Kidney (tissue), 14 donors: ENCODE data around the gene NFKBIZ. TPM values are rescaled to one million over a fixed set of nuclear protein-coding genes. Genes with fewer than 3 reads are reported as not detected.

ENCODE experiments used
- DNase-seq, 5 donors: peaks; one replicate each; pipeline ENCODE4 v3.0.0-alpha.2; 2013 to 2020
- FAIRE-seq: peaks from 2 replicates; lab custom pipeline; 2012; peaks lifted over from hg19 to GRCh38; lab: Jason Lieb, UNC
- H3K27ac ChIP-seq, 2 donors: one replicate each; pipeline ENCODE4 v1.7.0; 2013; ENCODE audit warnings: low read depth in 2 of 2, low read length in 2 of 2, inconsistent platforms in 1 of 2
- H3K27me3 ChIP-seq: one replicate; pipeline ENCODE4 v1.7.1; 2013; ENCODE audit warnings: low read length, inconsistent platforms; ENCODE audit not compliant: control insufficient read depth, insufficient read depth
- H3K36me3 ChIP-seq, 3 donors: one replicate each; pipeline versions ENCODE4 v1.7.0 to v1.7.1; 2013; ENCODE audit warnings: low read length in 3 of 3, control low read depth in 1 of 3, inconsistent platforms in 1 of 3; ENCODE audit not compliant: insufficient read depth in 3 of 3, control insufficient read depth in 2 of 3
- H3K4me1 ChIP-seq, 3 donors: one replicate each; pipeline versions ENCODE4 v1.7.0 to v1.7.1; 2013; ENCODE audit warnings: low read length in 3 of 3, inconsistent platforms in 1 of 3, low read depth in 1 of 3; ENCODE audit not compliant: control insufficient read depth in 2 of 3, insufficient read depth in 2 of 3
- H3K4me3 ChIP-seq, 3 donors: one replicate each; pipeline versions ENCODE4 v1.7.0 to v1.8.1; 2013; ENCODE audit warnings: low read length in 3 of 3, control low read depth in 1 of 3, inconsistent platforms in 1 of 3
- H3K9ac ChIP-seq, 3 donors: one replicate each; pipeline versions ENCODE4 v1.7.0 to v1.7.1; 2013; ENCODE audit warnings: low read length in 3 of 3, control low read depth in 1 of 3, inconsistent platforms in 1 of 3
- H3K9me3 ChIP-seq, 3 donors: one replicate each; pipeline versions ENCODE4 v1.7.0 to v1.7.1; 2013; ENCODE audit warnings: low read length in 3 of 3, control low read depth in 1 of 3, inconsistent platforms in 1 of 3; ENCODE audit not compliant: control insufficient read depth in 2 of 3, insufficient read depth in 1 of 3
- CTCF ChIP-seq: IDR thresholded peaks from 3 replicates; pipeline ENCODE4 v1.5.1; 2012; ENCODE audit warnings: mild to moderate bottlenecking, moderate library complexity, borderline replicate concordance; ENCODE audit not compliant: insufficient read depth; ENCODE audit errors: extremely low read depth
- intact Hi-C: fragments of 100-400 bp; cut with DNase I; formaldehyde crosslinking; loops from one replicate; pipeline ENCODE4 v1.11.1; 2022
- polyA plus RNA-seq: library from polyadenylated mRNA; stranded (reverse); fragments of 350-450 nt; fragmentation: Illumina TruSeq; extraction: RNeasy Lipid Tissue Mini Kit (QIAGEN cat#74804); gene quantifications from one replicate; pipeline ENCODE4 v1.2.3, GENCODE V29; 2014; ENCODE audit warnings: low read depth, low replicate concordance; ENCODE audit not compliant: insufficient read depth
- total RNA-seq: library from RNA; stranded (reverse); fragmentation: NEBNext Ultra II Directional; extraction: Animal tissue kit (Norgen Biotek cat#: 25700); gene quantifications from one replicate; pipeline ENCODE4 v1.2.1, GENCODE V29; 2021
- donor health status: control.
- donor health status: control.
- donor health status: control.
- donor health status: control.
- donor health status: control.
- donor health status: DM: yes; HTN: yes; CAD: no.
- donor health status: Normal renal cell carcinoma (clear cell type).

NFKBIZ gene
- total and polyA plus RNA-seq, 2 donors from 2014 or later = 6.7 to 196 TPM

- no peaks in the 10 kb centered on the region for H3K9me3 ChIP-seq
- intact Hi-C loops = no loop called here
- no peak overlapping the region for H3K9ac ChIP-seq
- no peak for TF ChIP-seq CTCF
- H3K4me3 ChIP-seq = no peak overlapping the region
- peaks cover 6 to 14% (median 7%) of the 10 kb centered on the region in 3 donors for H3K4me1 ChIP-seq
- no peak overlapping the region for H3K27ac ChIP-seq
- no peaks in the 10 kb centered on the region for H3K27me3 ChIP-seq
- DNase-seq (no peak), FAIRE-seq (no peak)
- H3K36me3 ChIP-seq = no peaks in the 10 kb centered on the region
These were observed 23.3 kb upstream of the NFKBIZ start for GRCh38 chr3:101825904-101826445.

- Histone ChIP-seq H3K36me3 (no peaks in the 10 kb centered on the region), H3K9ac (peak overlapping the region; percentile 85 to 88 (median 87)), H3K9me3 (no peaks in the 10 kb centered on the region), H3K4me3 (peak overlapping the region; percentile 78 to 87 (median 84)), H3K27ac (peak overlapping the region; percentile 79 to 92), H3K27me3 (no peaks in the 10 kb centered on the region), H3K4me1 (peaks cover 6 to 14% (median 7%) of the 10 kb centered on the region in 3 donors)
- peak; percentile 75 to 93 (median 88) for DNase-seq
- intact Hi-C loops = no loop called here
- no peak for TF ChIP-seq CTCF
- no peak for FAIRE-seq
These were observed 21.8 kb upstream of the NFKBIZ start for GRCh38 chr3:101827211-101828174.

- intact Hi-C loops = no loop called here
- Histone ChIP-seq H3K36me3 (no peaks in the 10 kb centered on the region), H3K4me3 (peak overlapping the region; percentile 78 to 87 (median 84)), H3K4me1 (peaks cover 6 to 14% (median 7%) of the 10 kb centered on the region in 3 donors), H3K9me3 (no peaks in the 10 kb centered on the region), H3K27ac (peak overlapping the region; percentile 14 to 92), H3K27me3 (no peaks in the 10 kb centered on the region), H3K9ac (peak overlapping the region; percentile 68 to 88 (median 87))
- DNase-seq (no peak), FAIRE-seq (no peak)
- TF ChIP-seq CTCF = no peak
These were observed 21.0 kb upstream of the NFKBIZ start for GRCh38 chr3:101828276-101828675.
